Activated effector memory CD4-positive, alpha-beta T cell treated with Interleukin-2 at 50 U/mL for 16 hours (primary cell): ENCODE measurements around the gene TRIM2.
A peak's percentile ranks its signal among the peaks of the same experiment; 100 is the strongest.
"Not testable (repeated sequence)": the region's sequence is repeated elsewhere in the genome, so short reads cannot be mapped to it uniquely, and the experiment has no call there.

Source experiments
- DNase-seq: peaks from one replicate; pipeline ENCODE4 v3.0.0-alpha.2; 2020

Gene TRIM2

DNA sequence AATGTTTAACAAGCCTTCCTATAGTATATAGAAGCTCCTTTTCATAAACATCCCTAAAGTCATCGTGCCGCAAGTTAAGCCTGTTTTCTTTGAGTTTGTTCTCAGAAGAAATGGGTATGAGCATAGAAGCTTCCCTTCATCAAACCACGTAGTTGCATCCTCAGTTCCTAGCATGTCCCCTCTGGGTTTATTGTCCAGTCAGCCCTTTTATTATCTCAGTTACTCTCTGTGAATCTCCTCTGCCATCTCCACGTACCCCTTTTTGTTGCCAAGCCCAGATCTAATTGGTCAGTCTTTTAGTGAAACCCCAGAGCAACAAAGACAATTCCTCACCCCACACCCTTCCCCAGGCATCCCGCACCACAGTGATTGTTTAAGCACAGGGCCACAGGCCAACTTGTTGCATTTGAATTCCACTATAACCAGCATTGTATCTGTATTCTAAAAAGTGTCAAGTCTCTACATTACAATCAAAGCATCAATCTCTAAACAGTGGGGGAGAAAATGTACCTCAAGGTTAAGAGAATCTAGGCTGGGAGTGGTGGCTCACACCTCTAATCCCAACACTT, 12.4 kb upstream of the TRIM2 start:
- no peak for DNase-seq

- DNase-seq: no peak
Observed at GRCh38 chr4:153197301-153197700, 6.9 kb upstream of the TRIM2 start.

GRCh38 chr4:153198719-153199118, 5.5 kb upstream of the TRIM2 start:
- DNase-seq: no peak

DNA sequence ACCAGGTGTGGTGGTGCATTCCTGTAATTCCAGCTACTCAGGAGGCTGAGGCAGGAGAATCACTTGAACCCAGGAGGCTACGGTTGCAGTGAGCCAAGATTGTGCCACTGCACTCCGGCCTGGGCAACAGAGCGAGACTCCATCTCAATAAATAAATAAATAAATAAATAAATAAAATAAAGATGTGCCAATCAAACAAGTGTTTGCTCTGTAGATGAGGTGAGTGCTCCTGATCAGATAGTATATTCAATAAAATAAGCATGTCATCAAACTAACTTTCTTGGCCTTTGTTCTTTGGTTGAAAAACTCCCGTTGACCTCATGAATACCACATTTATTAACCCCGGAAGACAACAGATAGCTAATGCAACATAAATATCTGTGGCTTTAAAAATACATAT, 497 bp upstream of the TRIM2 start:
- not testable (repeated sequence) for DNase-seq

- peak; percentile 43 for DNase-seq
Observed at GRCh38 chr4:153204728-153205648, 745 bp downstream of the TRIM2 start.

GRCh38 chr4:153205757-153206156, 1.5 kb downstream of the TRIM2 start:
- DNase-seq: no peak

DNA sequence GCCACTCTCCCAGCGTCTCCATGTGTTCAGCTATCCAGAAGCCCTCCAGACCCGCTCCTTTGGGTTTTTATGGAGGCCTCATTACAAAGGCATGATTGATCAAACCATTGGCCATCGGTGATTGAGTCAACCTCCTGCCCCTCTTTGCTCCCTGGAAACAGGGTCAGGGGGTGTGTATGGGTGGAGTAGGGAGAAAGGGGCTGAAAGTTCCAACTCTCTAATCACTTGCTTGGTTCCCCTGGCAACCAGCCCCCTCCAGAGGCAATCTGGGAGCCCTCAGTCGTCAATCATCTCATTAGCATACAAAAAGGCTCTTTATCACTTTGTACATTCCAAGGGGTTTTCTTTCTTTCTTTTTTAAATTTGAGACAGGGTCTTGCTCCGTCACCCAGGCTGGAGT, 2.3 kb downstream of the TRIM2 start:
- DNase-seq: no peak

DNA sequence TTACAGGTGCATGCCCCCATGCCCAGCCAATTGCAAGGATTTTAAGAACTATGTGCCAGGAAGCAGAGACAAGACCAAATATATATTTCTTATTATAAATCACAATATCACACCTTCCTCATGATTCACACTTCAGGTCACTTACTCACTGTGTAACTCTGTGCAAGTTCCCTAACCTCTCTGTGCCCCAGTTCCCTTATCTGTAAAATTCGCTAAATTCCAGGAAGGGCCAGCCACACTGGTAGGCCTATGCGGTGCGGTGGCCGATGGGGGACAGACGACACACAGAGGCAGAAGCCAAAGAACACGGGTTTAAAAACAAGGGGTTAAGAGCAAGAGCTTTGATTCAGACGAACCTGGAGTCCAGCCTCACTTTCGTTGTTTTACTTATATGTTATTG, 2.8 kb downstream of the TRIM2 start:
- no peak for DNase-seq

- no peak for DNase-seq
Observed at GRCh38 chr4:153207567-153207966, 3.3 kb downstream of the TRIM2 start.

- DNase-seq: no peak
Observed at GRCh38 chr4:153209410-153209809, 5.2 kb downstream of the TRIM2 start.

DNA sequence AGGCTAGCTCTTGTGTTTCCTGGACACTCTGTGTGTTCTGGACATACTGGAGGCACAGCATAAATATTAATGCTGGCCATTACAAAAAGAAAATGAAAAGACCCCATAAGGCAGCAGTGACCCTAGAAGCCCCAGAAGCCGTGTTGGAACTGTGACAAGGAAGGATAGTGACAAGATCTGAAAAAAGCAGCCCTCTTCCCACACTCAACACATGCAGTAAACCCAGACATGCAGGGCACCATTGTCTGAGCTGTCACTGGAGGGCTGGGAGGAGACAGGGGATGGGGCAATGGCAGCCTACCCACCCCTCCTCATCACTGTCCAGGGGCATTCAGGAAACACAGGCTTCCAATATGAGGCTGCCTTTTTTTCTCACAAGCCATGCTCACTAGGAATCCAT, 6.5 kb downstream of the TRIM2 start:
- DNase-seq: no peak

- no peak for DNase-seq
Observed at GRCh38 chr4:153211986-153212728, 7.9 kb downstream of the TRIM2 start.

DNA sequence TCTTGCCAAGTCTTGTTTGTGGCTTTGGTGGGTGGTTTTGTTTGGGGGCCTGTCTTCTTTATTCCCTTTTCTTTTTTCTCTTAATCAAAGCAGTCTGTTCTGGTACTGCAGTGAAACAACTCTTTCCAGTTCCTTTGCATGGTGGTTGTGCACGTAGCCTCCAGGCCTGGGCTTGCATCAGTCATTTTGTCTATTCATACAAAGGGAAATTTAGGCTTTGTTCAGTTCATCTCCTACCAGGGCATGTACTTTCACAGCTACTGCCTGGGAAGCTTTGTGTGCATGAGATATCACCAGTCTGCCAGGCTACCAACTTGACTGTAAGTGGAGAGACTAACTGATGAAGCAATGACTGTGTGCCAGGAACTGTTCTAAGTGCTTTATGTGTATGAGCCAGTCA, 8.5 kb downstream of the TRIM2 start:
- no peak for DNase-seq

- no peak for DNase-seq
Observed at GRCh38 chr4:153215921-153216320, 11.7 kb downstream of the TRIM2 start.

DNA sequence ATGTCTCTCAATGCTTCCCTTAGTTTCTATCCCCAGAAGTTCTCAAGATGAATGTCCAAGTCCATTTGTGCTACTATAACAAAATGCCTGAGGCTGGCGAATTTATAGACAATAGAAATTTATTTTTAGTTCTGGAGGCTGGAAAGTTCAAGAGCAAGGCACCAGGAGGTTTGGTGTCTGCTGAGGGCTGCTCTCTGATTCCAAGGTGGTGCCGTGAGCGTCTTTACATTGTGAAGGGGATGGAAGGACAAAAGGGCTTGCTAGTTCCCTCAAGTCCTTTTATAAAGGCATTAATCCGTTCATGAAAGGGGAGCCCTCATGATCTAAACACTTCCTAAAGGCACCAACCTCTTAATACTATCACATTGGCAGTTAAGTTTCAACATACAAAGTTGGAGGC, 12.3 kb downstream of the TRIM2 start:
- DNase-seq: no peak

GRCh38 chr4:153217440-153217839, 13.2 kb downstream of the TRIM2 start:
- no peak for DNase-seq

DNA sequence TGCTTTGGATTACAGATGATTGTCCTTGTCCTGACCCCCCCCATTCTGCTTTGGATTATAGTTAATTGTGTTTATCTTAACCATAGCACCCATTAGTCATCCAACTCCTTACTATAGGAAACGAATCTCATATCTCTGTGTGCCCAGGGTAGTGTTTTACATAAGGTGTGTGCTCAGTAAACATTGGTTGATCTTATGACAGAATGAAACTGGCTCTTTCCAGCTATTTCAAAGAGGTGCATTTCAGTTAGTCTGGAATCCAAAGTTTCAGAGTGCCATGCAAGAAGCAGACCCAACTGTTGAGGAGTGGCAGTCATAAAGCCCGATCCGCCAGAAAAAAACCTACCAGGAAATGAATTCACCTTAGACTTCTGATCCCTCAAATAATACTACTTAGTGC, 14.7 kb downstream of the TRIM2 start:
- no peak for DNase-seq

- no peak for DNase-seq
Observed at GRCh38 chr4:153220682-153221395, 16.6 kb downstream of the TRIM2 start.

DNA sequence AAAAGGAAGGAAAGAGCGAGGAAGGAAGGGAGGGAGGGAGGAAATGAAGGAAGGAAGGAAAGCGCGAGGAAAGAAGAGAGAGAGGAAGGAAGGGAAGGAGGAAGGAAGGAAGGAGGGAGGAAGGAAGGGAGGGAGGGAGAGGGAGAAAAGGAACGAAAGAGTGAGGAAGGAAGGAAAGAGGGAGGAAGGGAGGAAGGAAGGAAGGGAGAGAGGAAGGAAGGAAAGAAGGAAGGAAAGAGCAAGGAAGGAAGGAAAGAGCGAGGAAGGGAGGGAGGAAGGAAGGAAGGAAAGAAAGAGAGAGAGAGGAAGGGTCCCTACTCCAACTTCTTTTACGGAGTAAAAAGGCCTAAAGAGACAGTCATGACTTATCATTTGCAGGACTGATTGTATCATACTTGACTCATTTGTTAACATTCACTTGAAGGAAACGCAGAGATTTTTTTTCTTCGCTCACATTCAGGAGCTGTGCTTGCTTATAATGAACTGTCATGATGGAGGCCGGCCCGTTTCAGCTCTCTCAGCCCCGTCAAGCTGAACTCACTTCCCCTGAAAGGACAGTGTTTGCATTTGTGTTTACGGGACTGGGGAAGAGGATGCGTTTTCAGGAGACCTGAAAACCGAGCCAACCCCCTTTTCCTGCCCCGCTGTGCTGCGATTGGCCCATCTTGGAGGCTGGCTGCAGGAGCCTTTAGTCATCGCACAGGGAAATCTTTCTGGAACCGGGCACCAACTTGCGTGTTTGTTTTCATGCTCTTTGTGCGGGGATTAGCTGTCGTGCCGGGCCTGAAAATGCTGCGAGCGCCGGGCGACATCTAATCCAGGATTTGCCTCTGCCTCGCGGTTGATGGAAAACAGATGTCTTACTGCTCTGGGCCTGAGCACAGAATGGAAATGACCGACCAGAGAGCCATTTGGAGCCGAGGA, 17.8 kb downstream of the TRIM2 start:
- DNase-seq: peak; percentile 20

GRCh38 chr4:153222707-153223426, 18.6 kb downstream of the TRIM2 start:
- DNase-seq: peak; percentile 4

DNA sequence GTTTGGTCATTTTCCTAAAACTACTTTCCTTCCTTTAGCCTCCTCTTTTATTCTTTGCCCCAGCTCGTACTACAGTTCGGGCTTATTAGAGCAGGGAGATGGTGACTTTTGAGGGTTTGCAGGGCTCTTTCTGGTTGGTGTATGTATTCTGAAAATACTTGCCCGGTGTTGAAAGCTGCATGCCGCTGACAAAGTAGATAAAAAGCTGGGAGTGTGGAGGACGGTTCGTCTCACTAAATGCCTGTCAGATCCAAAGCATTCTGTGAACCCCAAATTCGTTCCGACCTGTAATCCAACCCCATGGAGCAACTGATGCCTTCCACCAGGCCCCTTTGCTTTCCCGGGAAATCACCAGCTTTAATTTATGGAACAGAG, 19.2 kb downstream of the TRIM2 start:
- DNase-seq: no peak
